HEK293 (cell line): ENCODE data around the gene LEUTX.

ENCODE experiments used
- ATF2 ChIP-seq: fragments of 450-650 bp; formaldehyde crosslinking; IDR thresholded peaks from 2 replicates; pipeline ENCODE4 v1.5.1; 2016; ENCODE audit warnings: missing biosample characterization, missing genetic modification characterization, low read depth
- CTCF ChIP-seq: fragments of 450-650 bp; formaldehyde crosslinking; IDR thresholded peaks from 2 replicates; pipeline ENCODE4 v1.5.1; 2016; ENCODE audit warnings: missing biosample characterization, missing genetic modification characterization
- GLI4 ChIP-seq: fragments of 450-650 bp; formaldehyde crosslinking; IDR thresholded peaks from 2 replicates; pipeline ENCODE4 v1.5.1; 2016; ENCODE audit warnings: missing biosample characterization, missing genetic modification characterization
- GLIS2 ChIP-seq: fragments of 450-650 bp; formaldehyde crosslinking; IDR thresholded peaks from 2 replicates; pipeline ENCODE4 v1.5.1; 2016; ENCODE audit warnings: missing biosample characterization, missing genetic modification characterization
- HOXA7 ChIP-seq: sonication (generic); formaldehyde crosslinking; IDR thresholded peaks from 2 replicates; pipeline ENCODE4 v1.8.1; 2022; ENCODE audit warnings: missing genetic modification reagents, borderline replicate concordance
- KLF8 ChIP-seq: fragments of 450-650 bp; formaldehyde crosslinking; IDR thresholded peaks from 2 replicates; pipeline ENCODE4 v1.5.1; 2016; ENCODE audit warnings: missing biosample characterization, missing genetic modification characterization
- PRDM10 ChIP-seq: fragments of 450-650 bp; formaldehyde crosslinking; IDR thresholded peaks from 2 replicates; pipeline ENCODE4 v1.5.1; 2016; ENCODE audit warnings: missing biosample characterization, missing genetic modification characterization
- SCRT1 ChIP-seq: fragments of 450-650 bp; formaldehyde crosslinking; IDR thresholded peaks from 2 replicates; pipeline ENCODE4 v1.5.1; 2016; ENCODE audit warnings: missing biosample characterization, missing genetic modification characterization, borderline replicate concordance
- TRIM28 ChIP-seq: IDR thresholded peaks from 2 replicates; pipeline ENCODE4 v1.6.1; 2011; ENCODE audit warnings: low read length, control low read depth, borderline replicate concordance
- ZBTB1 ChIP-seq: fragments of 450-650 bp; formaldehyde crosslinking; IDR thresholded peaks from 2 replicates; pipeline ENCODE4 v1.5.1; 2016; ENCODE audit warnings: missing biosample characterization, missing genetic modification characterization
- ZBTB20 ChIP-seq: fragments of 450-650 bp; formaldehyde crosslinking; IDR thresholded peaks from 2 replicates; pipeline ENCODE4 v1.5.1; 2016; ENCODE audit warnings: missing biosample characterization, missing genetic modification characterization
- ZBTB44 ChIP-seq: fragments of 450-650 bp; IDR thresholded peaks from 2 replicates; pipeline ENCODE4 v1.5.1; 2018; ENCODE audit warnings: missing biosample characterization, mild to moderate bottlenecking, missing genetic modification characterization
- ZNF121 ChIP-seq: fragments of 450-650 bp; formaldehyde crosslinking; IDR thresholded peaks from 2 replicates; pipeline ENCODE4 v1.5.1; 2016; ENCODE audit warnings: missing biosample characterization, missing genetic modification characterization
- ZNF138 ChIP-seq: fragments of 450-650 bp; formaldehyde crosslinking; IDR thresholded peaks from 2 replicates; pipeline ENCODE4 v1.5.1; 2016; ENCODE audit warnings: missing biosample characterization, missing genetic modification characterization, borderline replicate concordance
- ZNF174 ChIP-seq: fragments of 450-650 bp; formaldehyde crosslinking; IDR thresholded peaks from 2 replicates; pipeline ENCODE4 v1.5.0; 2017; ENCODE audit warnings: missing biosample characterization, mild to moderate bottlenecking, missing genetic modification characterization
- ZNF23 ChIP-seq: fragments of 450-650 bp; formaldehyde crosslinking; IDR thresholded peaks from 2 replicates; pipeline ENCODE4 v1.5.1; 2016; ENCODE audit warnings: missing biosample characterization, missing genetic modification characterization, borderline replicate concordance
- ZNF324 ChIP-seq: fragments of 450-650 bp; formaldehyde crosslinking; IDR thresholded peaks from 2 replicates; pipeline ENCODE4 v1.5.1; 2016; ENCODE audit warnings: missing biosample characterization, missing genetic modification characterization
- ZNF37A ChIP-seq: fragments of 450-650 bp; IDR thresholded peaks from 2 replicates; pipeline ENCODE4 v1.5.1; 2018; ENCODE audit warnings: missing biosample characterization, missing genetic modification characterization
- ZNF416 ChIP-seq: fragments of 450-650 bp; formaldehyde crosslinking; IDR thresholded peaks from 2 replicates; pipeline ENCODE4 v1.5.1; 2016; ENCODE audit warnings: missing biosample characterization, missing genetic modification characterization
- ZNF449 ChIP-seq: fragments of 450-650 bp; formaldehyde crosslinking; IDR thresholded peaks from 2 replicates; pipeline ENCODE4 v1.5.1; 2017; ENCODE audit warnings: missing biosample characterization, mild to moderate bottlenecking, missing genetic modification characterization, moderate library complexity
- ZNF623 ChIP-seq: fragments of 450-650 bp; formaldehyde crosslinking; IDR thresholded peaks from 2 replicates; pipeline ENCODE4 v1.5.1; 2016; ENCODE audit warnings: missing biosample characterization, missing genetic modification characterization
- ZNF677 ChIP-seq: fragments of 450-650 bp; IDR thresholded peaks from 2 replicates; pipeline ENCODE4 v1.5.0; 2018; ENCODE audit warnings: missing biosample characterization, mild to moderate bottlenecking, missing genetic modification characterization, moderate library complexity
- ZXDB ChIP-seq: fragments of 450-650 bp; formaldehyde crosslinking; IDR thresholded peaks from 2 replicates; pipeline ENCODE4 v1.5.1; 2016; ENCODE audit warnings: missing biosample characterization, missing genetic modification characterization
- TF ChIP-seq, protein P1 (sequence below): fragments of 450-650 bp; formaldehyde crosslinking; optimal IDR thresholded peaks from 2 replicates; pipeline ENCODE3; 2016; ENCODE audit warnings: missing biosample characterization, mild to moderate bottlenecking, missing genetic modification characterization
- TF ChIP-seq, protein P2 (sequence below): fragments of 450-650 bp; formaldehyde crosslinking; IDR thresholded peaks from 2 replicates; pipeline ENCODE4 v1.5.1; 2016; ENCODE audit warnings: missing biosample characterization, missing genetic modification characterization, low read depth

LEUTX gene

DNA sequence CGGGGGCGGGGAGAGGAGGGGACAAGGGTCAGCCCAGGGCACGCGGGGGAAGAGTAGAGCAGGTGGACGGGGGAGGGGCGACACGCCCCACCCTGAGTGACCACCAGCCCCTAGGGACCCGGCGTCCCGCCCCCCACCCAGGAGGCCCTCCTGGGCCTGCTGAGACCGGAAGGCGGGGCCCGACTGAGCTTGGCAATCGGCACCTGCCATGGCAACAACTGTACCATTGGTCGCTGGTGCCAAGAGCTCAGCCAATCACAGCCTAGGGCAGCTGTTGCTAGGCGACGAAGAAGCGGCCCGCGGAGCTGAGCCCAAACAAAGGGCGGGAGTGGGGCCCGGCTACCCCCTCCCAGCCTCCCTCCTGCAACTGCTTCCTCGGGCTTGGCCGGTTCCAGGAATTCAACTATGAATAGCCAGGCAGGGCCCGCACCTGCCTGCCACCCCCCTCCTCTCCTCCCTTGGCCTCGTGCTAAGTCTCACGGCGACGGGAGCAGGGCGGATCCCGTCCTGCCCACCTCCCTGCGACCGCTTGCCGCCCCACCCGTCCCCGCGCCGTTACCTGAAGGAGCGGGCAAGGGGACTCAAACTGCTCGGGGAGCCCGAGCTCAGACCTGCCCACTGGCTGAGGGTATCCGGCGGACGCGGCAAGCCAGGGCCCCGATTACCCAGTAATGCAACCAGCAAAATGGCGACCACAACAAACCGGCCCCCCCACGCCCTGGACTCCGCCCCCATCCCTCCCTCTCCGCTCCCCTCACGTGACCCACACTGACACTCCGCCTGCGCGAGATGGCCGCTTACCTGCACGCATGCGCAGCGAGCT is 55.0 kb downstream of the LEUTX start, which contains the start of gene DYRK1B (continued):
- TF ChIP-seq PRDM10 (tag by site-specific recombination) (peak; percentile 70), ZNF449 (tag by site-specific recombination) (peak; percentile 93), ZNF174 (tag by site-specific recombination) (no peak), CTCF (tag by site-specific recombination) (peak; percentile 5; the same call in 1 of the 2 replicates), KLF8 (peak; percentile 100), GLIS2 (tag by site-specific recombination) (peak; percentile 100), ZNF23 (no peak), ZNF416 (tag by site-specific recombination) (no peak), ZXDB (tag by site-specific recombination) (peak; percentile 94), ATF2 (tag by site-specific recombination) (no peak), ZBTB44 (tag by site-specific recombination) (peak; percentile 68; the same call in 1 of the 2 replicates), ZNF677 (tag by site-specific recombination) (peak; percentile 52; the same call in 1 of the 2 replicates), HOXA7 (CRISPR knock-in tag) (no peak), ZNF324 (tag by site-specific recombination) (peak; percentile 90), ZNF623 (peak; percentile 36), TRIM28 (no peak), ZNF37A (tag by site-specific recombination) (no peak), ZBTB1 (tag by site-specific recombination) (0 out of 2 replicates have a peak, but pooled peaks have one; percentile 51), ZBTB20 (tag by site-specific recombination) (peak; percentile 71), ZNF138 (no peak), SCRT1 (tag by site-specific recombination) (0 out of 2 replicates have a peak, but pooled peaks have one; percentile 19), GLI4 (tag by site-specific recombination) (no peak), ZNF121 (tag by site-specific recombination) (peak; percentile 52; the same call in 1 of the 2 replicates)
- TF ChIP-seq, protein P1, sequence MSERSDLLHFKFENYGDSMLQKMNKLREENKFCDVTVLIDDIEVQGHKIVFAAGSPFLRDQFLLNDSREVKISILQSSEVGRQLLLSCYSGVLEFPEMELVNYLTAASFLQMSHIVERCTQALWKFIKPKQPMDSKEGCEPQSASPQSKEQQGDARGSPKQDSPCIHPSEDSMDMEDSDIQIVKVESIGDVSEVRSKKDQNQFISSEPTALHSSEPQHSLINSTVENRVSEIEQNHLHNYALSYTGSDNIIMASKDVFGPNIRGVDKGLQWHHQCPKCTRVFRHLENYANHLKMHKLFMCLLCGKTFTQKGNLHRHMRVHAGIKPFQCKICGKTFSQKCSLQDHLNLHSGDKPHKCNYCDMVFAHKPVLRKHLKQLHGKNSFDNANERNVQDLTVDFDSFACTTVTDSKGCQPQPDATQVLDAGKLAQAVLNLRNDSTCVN (tag by site-specific recombination) = peak; percentile 60
- TF ChIP-seq, protein P2, sequence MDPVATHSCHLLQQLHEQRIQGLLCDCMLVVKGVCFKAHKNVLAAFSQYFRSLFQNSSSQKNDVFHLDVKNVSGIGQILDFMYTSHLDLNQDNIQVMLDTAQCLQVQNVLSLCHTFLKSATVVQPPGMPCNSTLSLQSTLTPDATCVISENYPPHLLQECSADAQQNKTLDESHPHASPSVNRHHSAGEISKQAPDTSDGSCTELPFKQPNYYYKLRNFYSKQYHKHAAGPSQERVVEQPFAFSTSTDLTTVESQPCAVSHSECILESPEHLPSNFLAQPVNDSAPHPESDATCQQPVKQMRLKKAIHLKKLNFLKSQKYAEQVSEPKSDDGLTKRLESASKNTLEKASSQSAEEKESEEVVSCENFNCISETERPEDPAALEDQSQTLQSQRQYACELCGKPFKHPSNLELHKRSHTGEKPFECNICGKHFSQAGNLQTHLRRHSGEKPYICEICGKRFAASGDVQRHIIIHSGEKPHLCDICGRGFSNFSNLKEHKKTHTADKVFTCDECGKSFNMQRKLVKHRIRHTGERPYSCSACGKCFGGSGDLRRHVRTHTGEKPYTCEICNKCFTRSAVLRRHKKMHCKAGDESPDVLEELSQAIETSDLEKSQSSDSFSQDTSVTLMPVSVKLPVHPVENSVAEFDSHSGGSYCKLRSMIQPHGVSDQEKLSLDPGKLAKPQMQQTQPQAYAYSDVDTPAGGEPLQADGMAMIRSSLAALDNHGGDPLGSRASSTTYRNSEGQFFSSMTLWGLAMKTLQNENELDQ (tag by site-specific recombination) = no peak
